Muscle layer of duodenum (tissue), 2 donors: Measurements from ENCODE around the gene AATF.

Experiments used
- H3K27ac ChIP-seq: one replicate; pipeline ENCODE4 v1.7.0; 2013; ENCODE audit warnings: mild to moderate bottlenecking, low read length
- H3K27me3 ChIP-seq: one replicate; pipeline ENCODE4 v1.7.0; 2013; ENCODE audit warnings: low read depth, mild to moderate bottlenecking, control low read depth, low read length
- H3K36me3 ChIP-seq, 2 donors: one replicate each; pipeline ENCODE4 v1.7.0; 2013; ENCODE audit warnings: low read length in 2 of 2, control low read depth in 1 of 2, mild to moderate bottlenecking in 1 of 2; ENCODE audit not compliant: insufficient read depth in 2 of 2, control insufficient read depth in 1 of 2
- H3K4me1 ChIP-seq, 2 donors: one replicate each; pipeline ENCODE4 v1.7.0; 2013; ENCODE audit warnings: low read length in 2 of 2, mild to moderate bottlenecking in 2 of 2, control low read depth in 1 of 2, moderate library complexity in 1 of 2; ENCODE audit not compliant: insufficient read depth in 2 of 2, control insufficient read depth in 1 of 2
- H3K4me3 ChIP-seq, 2 donors: one replicate each; pipeline ENCODE4 v1.7.0; 2013; ENCODE audit warnings: low read length in 2 of 2, low read depth in 1 of 2, mild to moderate bottlenecking in 1 of 2
- H3K9me3 ChIP-seq, 2 donors: one replicate each; pipeline ENCODE4 v1.7.0; 2013; ENCODE audit warnings: low read length in 2 of 2, control low read depth in 1 of 2, mild to moderate bottlenecking in 1 of 2; ENCODE audit not compliant: control insufficient read depth in 1 of 2
- donor health status: healthy.

Gene AATF

DNA sequence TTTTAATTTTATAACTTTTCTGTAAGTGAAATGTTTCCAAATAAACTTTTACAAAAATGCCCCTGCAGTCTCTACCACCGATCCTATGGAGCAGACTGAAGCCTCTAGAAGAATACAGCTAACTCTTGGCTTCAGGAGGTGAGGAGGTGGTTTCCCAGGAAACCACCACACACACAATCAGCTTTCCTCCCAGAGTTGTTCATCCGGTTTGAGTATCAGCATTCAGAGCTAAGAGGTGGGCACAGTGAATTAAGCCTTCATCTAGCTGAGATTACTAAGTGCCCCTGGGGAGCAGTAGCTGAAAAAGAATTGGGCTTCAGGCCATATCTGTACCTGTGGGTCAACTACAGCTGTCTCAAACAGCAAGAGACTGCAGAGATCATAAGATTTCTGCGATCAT is 139.7 kb downstream of the AATF start:
- no peak overlapping the region for H3K4me3 ChIP-seq
- H3K36me3 ChIP-seq, result peaks cover 24 to 31% of the 10 kb centered on the region in 2 donors

DNA sequence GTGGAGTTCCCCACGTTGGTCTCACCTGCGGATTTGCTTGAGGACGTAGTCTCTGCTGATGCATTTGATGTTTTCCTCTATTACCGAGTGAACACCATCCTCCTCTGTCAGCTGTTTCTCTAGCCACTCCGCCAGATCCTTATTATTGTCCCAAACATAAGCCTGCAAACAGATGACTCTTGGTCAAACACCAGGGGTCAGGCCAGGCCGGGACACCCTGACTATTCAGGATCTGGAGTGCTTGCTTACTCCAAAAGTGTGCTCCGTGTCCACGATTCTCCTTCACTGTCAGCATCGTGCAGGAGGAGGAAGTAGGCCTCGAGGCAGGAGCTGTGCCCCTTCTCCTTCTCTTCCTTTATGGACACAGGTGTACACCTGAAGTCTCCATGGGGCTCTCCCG is 140.2 kb downstream of the AATF start:
- Histone ChIP-seq H3K27me3 (no peaks in the 10 kb centered on the region), H3K36me3 (peaks cover 24 to 31% of the 10 kb centered on the region in 2 donors), H3K9me3 (no peaks in the 10 kb centered on the region), H3K27ac (no peak overlapping the region), H3K4me1 (peaks cover 0 to 3% of the 10 kb centered on the region in 2 donors), H3K4me3 (no peak overlapping the region)

More for the DNA sequence above, 139.7 kb downstream of the AATF start:
- Histone ChIP-seq H3K9me3 (no peaks in the 10 kb centered on the region), H3K27me3 (no peaks in the 10 kb centered on the region), H3K27ac (no peak overlapping the region), H3K4me1 (peaks cover 0 to 3% of the 10 kb centered on the region in 2 donors)

DNA sequence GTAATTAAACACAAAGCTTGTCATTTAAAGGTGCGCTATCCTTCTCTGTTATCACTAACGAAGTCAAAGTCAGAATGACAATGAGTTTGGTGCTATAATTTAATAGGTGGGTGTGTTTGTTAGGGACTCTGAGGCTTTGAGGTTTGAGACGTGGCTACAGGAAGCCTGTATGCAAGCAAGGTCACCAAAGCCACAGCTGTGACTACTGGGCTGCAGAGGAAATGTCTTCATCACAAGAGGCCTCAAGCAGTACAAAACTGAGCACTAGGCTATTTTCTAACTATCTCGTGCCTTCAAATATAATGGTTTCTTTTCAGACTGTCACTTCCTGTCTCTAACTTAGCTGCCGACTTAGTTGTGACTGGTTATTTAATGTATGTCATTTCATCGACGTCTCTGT is 141.2 kb downstream of the AATF start:
- H3K27ac ChIP-seq, result peak overlapping the region; percentile 24

DNA sequence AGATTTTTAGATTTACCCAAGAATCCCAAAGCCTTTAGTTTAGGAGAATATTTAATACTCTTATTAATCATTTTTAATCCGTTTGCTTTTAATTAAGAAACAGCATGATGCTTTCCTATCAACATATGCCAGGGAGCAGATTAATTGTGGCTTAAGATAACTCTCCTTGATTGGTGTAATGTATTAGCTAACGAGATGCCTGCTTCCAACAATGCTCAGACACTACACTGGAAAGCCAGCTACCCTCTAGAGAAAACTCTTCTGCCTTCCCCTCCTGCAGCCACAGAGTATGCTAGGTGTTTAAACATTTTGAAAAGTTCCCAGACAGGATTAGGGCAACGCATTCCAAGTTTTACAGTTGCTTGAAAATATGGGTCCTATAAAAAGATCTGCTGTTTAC is 142.2 kb downstream of the AATF start:
- H3K36me3 ChIP-seq, result peaks cover 20 to 23% of the 10 kb centered on the region in 2 donors
- no peak overlapping the region for H3K27ac ChIP-seq
- no peaks in the 10 kb centered on the region for H3K9me3 ChIP-seq
- no peaks in the 10 kb centered on the region for H3K27me3 ChIP-seq
- H3K4me3 ChIP-seq, result no peak overlapping the region
- peaks cover 0 to 3% of the 10 kb centered on the region in 2 donors for H3K4me1 ChIP-seq

More for the DNA sequence above, 141.2 kb downstream of the AATF start:
- H3K4me3 ChIP-seq, result no peak overlapping the region
- H3K4me1 ChIP-seq, result peaks cover 0 to 3% of the 10 kb centered on the region in 2 donors
- H3K27me3 ChIP-seq, result no peaks in the 10 kb centered on the region
- H3K36me3 ChIP-seq, result peaks cover 21 to 30% of the 10 kb centered on the region in 2 donors
- H3K9me3 ChIP-seq, result no peaks in the 10 kb centered on the region

DNA sequence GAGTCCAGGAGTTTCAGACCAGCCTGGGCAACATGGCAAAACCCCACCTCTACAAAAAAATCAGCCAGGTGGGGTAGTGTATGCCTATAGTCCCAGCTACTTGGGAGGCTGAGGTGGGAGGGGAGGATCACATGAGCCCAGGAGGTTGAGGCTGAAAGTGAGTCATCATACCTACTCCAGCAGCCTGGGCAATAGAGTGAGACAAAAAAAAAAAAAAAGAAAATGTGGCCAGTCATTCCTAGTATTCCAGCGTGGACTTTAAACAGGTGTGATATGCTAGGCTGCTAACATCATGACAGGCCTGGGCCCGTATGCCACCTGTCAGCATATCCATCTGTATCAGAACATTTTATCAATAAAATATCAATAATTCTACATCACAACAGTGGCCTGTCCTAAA is 143.3 kb downstream of the AATF start:
- H3K4me3 ChIP-seq, result no peak overlapping the region
- no peaks in the 10 kb centered on the region for H3K9me3 ChIP-seq
- no peaks in the 10 kb centered on the region for H3K27me3 ChIP-seq
- peaks cover 0 to 3% of the 10 kb centered on the region in 2 donors for H3K4me1 ChIP-seq
- peaks cover 23 to 26% of the 10 kb centered on the region in 2 donors for H3K36me3 ChIP-seq
- H3K27ac ChIP-seq, result no peak overlapping the region

DNA sequence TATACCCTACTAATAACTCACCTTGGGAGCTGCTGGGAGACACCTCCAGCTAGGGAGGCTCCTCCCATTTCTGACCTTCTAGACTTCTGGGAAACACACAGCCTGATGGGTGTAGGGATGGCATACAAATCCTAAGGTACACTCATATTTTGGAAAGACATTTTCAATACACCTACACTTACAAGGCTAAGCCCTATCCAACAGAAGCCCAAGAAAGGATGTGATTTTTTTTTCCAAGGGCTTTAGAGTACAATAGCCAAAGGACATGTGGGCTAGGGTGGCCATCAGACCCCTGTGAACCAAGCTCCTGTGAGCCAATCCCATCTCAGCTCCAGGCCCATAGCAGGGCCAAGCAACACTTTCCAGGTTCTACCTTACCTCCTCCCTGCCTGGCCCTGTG is 143.9 kb downstream of the AATF start:
- peaks cover 22 to 24% of the 10 kb centered on the region in 2 donors for H3K36me3 ChIP-seq

DNA sequence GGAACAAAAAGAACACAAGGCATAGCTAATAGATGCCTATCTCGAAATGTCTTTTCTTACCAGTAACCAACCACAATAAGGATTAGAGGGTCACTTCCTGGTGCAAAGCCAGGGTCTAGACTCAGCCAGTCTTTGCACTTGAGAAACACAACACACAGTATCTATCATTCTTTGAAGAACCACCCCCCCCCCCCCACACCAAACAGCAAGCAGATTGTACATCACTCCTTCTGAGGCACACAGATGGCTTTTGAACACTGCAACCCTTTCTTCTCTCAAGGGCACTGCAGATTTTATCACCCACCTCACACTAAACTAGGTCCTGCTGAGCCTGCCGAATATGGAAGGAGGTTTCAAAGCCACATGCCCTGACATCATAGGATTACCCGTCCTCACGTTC is 145.6 kb downstream of the AATF start:
- Histone ChIP-seq H3K4me1 (peaks cover 0 to 1% of the 10 kb centered on the region in 2 donors), H3K9me3 (no peaks in the 10 kb centered on the region), H3K27me3 (no peaks in the 10 kb centered on the region), H3K4me3 (no peak overlapping the region), H3K27ac (no peak overlapping the region), H3K36me3 (peaks cover 21 to 24% of the 10 kb centered on the region in 2 donors)

More for the DNA sequence above, 143.9 kb downstream of the AATF start:
- peaks cover 0 to 3% of the 10 kb centered on the region in 2 donors for H3K4me1 ChIP-seq
- no peak overlapping the region for H3K4me3 ChIP-seq
- no peaks in the 10 kb centered on the region for H3K27me3 ChIP-seq
- H3K9me3 ChIP-seq, result no peaks in the 10 kb centered on the region
- no peak overlapping the region for H3K27ac ChIP-seq

DNA sequence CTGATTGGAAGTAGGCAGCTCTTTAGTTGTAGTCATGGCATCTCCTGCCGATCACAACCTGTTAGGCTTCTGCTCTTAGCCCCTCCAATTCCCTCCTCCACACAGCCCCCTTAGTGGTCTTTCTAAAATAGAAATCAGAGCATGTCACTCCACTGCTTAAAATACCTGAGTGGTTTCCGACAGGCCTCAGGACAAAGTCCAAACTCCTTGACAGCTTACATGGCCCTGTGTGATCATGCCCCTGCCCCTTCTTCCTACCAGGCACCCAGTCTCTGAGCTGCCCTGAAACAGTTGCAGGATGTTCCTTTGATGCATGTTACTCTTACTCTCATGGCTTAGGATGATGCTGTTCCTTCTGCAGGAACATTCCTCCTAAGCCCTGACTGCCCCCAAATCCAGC is 147.3 kb downstream of the AATF start:
- Histone ChIP-seq H3K27ac (no peak overlapping the region), H3K27me3 (no peaks in the 10 kb centered on the region), H3K4me1 (no peaks in the 10 kb centered on the region), H3K4me3 (no peak overlapping the region), H3K36me3 (peaks cover 21% of the 10 kb centered on the region in 2 donors), H3K9me3 (no peaks in the 10 kb centered on the region)

DNA sequence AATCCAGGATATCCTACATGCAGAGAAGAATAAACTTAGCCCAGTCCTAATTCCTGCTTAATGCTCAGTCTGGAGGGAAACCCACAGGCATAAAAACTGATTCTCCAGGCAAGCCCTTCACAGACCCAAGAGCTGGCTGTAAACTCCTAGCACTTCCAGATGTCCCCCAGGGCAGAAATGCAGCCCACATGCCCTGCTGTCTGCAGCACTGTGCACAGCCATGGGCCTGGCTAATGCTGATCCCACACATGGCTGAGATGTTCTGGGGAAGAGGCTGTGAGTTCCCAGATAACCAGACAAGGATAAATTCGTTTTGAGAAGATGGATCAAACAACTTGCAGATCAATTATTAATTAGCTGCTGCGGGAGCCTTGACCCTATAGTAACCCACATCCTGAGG is 148.4 kb downstream of the AATF start:
- Histone ChIP-seq H3K4me3 (no peak overlapping the region), H3K27ac (no peak overlapping the region), H3K36me3 (peaks cover 21 to 23% of the 10 kb centered on the region in 2 donors), H3K4me1 (no peaks in the 10 kb centered on the region), H3K27me3 (no peaks in the 10 kb centered on the region), H3K9me3 (no peaks in the 10 kb centered on the region)

DNA sequence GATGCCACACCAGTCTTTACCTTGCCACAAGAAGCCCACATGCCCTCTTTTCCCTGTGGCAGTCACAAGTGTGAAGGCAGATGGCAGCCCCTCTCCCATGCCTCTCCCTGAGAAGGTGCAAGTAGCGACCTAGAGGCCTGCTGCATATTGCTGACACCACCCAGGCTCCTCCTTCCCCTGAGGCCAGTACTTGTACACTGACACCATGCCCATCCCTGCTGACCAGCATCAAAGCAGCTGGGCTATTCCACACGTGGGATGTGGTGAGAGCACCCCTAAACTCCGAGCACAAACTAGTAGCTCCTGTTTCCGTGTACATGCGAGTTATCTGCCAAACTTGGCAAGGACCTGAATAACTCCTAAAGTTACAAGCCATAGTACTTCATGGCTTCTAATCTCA is 149.4 kb downstream of the AATF start:
- Histone ChIP-seq H3K4me1 (no peaks in the 10 kb centered on the region), H3K27me3 (no peaks in the 10 kb centered on the region), H3K36me3 (peaks cover 16 to 30% of the 10 kb centered on the region in 2 donors), H3K9me3 (no peaks in the 10 kb centered on the region), H3K4me3 (no peak overlapping the region), H3K27ac (no peak overlapping the region)

DNA sequence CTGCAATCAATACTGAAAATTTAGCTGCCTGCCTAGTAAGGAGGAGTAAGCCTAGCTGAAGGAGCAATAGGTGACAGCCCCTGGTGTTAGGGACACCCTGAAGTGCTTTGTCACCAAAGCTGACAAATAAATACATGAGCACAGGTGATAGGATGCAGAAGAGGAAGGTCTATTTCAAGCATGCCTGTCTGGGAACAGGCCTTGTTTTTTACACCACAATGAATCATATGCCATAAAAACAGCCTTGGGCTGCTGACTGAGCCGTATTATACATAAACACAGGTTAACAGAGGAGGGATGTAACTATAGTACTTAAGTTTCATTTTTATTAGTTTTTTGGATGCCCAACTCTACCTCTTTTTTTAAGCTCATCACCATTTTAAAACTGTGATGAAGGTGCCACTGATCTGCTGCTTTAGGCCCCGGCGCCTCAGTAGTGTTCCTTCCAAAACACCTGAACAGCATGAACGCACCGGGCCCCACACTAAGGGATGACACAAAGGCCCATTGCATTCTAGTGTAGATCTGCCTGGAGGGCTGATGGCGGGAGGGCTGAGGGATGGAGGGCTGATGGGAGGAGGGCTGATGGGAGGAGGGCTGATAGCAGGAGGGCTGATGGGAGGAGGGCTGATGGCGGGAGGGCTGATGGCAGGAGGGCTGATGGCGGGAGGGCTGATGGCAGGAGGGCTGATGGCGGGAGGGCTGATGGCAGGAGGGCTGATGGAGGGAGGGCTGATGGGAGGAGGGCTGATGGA is 150.3 kb downstream of the AATF start:
- peaks cover 16 to 37% of the 10 kb centered on the region in 2 donors for H3K36me3 ChIP-seq
- H3K4me1 ChIP-seq, result no peaks in the 10 kb centered on the region
- no peak overlapping the region for H3K4me3 ChIP-seq
- H3K9me3 ChIP-seq, result no peaks in the 10 kb centered on the region
- no peak overlapping the region for H3K27ac ChIP-seq
- H3K27me3 ChIP-seq, result no peaks in the 10 kb centered on the region

DNA sequence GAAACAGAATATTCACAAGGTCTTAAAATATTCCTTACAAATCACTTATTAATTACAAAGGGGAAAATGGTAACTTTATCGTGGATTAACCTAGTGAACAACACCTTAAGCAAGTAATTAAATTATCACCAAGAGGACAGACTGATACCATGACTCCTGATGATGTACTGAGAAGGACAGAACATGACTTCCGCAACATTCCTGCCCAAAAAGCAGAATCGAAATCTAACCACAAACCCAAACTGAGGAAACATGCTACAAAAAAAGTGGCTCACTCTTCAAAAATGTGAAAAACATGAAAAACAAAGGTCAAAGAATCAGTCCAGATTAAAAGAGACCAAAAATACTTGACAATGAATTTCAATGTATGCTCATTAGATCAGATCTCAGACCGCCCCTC is 151.5 kb downstream of the AATF start:
- Histone ChIP-seq H3K36me3 (peaks cover 21 to 40% of the 10 kb centered on the region in 2 donors), H3K4me1 (no peaks in the 10 kb centered on the region), H3K27ac (no peak overlapping the region), H3K27me3 (no peaks in the 10 kb centered on the region), H3K4me3 (no peak overlapping the region), H3K9me3 (no peaks in the 10 kb centered on the region)
